Measurements from ENCODE around the gene ARHGAP25.

Gene ARHGAP25

GRCh38 chr2:68744366-68744912 lies 9.8 kb downstream of the ARHGAP25 start:
- DNase-seq (ENCODE audit: low spot score): no peak

- DNase-seq (ENCODE audit: low spot score): no peak
Measured at GRCh38 chr2:68745006-68745405, 10.4 kb downstream of the ARHGAP25 start.

- DNase-seq (ENCODE audit: low spot score): no peak
Measured at GRCh38 chr2:68746408-68746807, 11.8 kb downstream of the ARHGAP25 start.

GRCh38 chr2:68747413-68747812 lies 12.8 kb downstream of the ARHGAP25 start:
- no peak for DNase-seq (ENCODE audit: low spot score)

GRCh38 chr2:68747900-68748299 lies 13.3 kb downstream of the ARHGAP25 start:
- no peak for DNase-seq (ENCODE audit: low spot score)

- DNase-seq (ENCODE audit: low spot score): no peak
Measured at GRCh38 chr2:68748568-68748967, 14.0 kb downstream of the ARHGAP25 start.

- DNase-seq (ENCODE audit: low spot score): no peak
Measured at GRCh38 chr2:68749345-68749744, 14.7 kb downstream of the ARHGAP25 start.

- no peak for DNase-seq (ENCODE audit: low spot score)
Measured at GRCh38 chr2:68750592-68751396, 16.2 kb downstream of the ARHGAP25 start.

- DNase-seq (ENCODE audit: low spot score): peak; percentile 82
Measured at GRCh38 chr2:68751397-68752339, 17.1 kb downstream of the ARHGAP25 start.

- DNase-seq (ENCODE audit: low spot score): no peak
Measured at GRCh38 chr2:68753318-68753717, 18.7 kb downstream of the ARHGAP25 start.

- no peak for DNase-seq (ENCODE audit: low spot score)
Measured at GRCh38 chr2:68755071-68755470, 20.5 kb downstream of the ARHGAP25 start.

- DNase-seq (ENCODE audit: low spot score): no peak
Measured at GRCh38 chr2:68756178-68756577, 21.6 kb downstream of the ARHGAP25 start.

GRCh38 chr2:68757081-68757480 lies 22.5 kb downstream of the ARHGAP25 start:
- no peak for DNase-seq (ENCODE audit: low spot score)

GRCh38 chr2:68762100-68762499 lies 27.5 kb downstream of the ARHGAP25 start:
- no peak for DNase-seq (ENCODE audit: low spot score)

- DNase-seq (ENCODE audit: low spot score): no peak
Measured at GRCh38 chr2:68762665-68763064, 28.1 kb downstream of the ARHGAP25 start.

GRCh38 chr2:68764041-68764805 lies 29.6 kb downstream of the ARHGAP25 start:
- no peak for DNase-seq (ENCODE audit: low spot score)

- no peak for DNase-seq (ENCODE audit: low spot score)
Measured at GRCh38 chr2:68764806-68765311, 30.2 kb downstream of the ARHGAP25 start.

- DNase-seq (ENCODE audit: low spot score): no peak
Measured at GRCh38 chr2:68765739-68766375, 31.2 kb downstream of the ARHGAP25 start.

GRCh38 chr2:68766376-68766845 lies 31.8 kb downstream of the ARHGAP25 start:
- no peak for DNase-seq (ENCODE audit: low spot score)

- DNase-seq (ENCODE audit: low spot score): no peak
Measured at GRCh38 chr2:68767031-68767961, 32.7 kb downstream of the ARHGAP25 start.
